ENCODE measurements around the gene PARD6G.

The PARD6G gene

DNA sequence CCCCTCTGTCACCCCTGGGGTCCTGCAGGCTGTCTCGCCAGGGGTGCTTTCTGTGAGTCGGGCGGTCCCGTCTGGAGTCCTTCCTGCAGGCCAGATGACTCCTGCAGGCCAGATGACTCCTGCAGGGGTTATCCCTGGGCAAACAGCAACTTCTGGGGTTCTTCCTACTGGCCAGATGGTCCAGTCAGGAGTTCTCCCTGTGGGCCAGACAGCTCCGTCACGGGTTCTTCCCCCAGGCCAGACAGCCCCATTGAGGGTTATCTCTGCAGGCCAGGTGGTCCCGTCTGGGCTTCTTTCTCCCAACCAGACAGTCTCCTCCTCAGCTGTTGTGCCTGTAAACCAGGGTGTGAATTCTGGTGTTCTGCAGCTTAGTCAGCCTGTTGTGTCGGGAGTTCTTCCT lies 110.6 kb downstream of the PARD6G start:
- FAIRE-seq, result no peak

DNA sequence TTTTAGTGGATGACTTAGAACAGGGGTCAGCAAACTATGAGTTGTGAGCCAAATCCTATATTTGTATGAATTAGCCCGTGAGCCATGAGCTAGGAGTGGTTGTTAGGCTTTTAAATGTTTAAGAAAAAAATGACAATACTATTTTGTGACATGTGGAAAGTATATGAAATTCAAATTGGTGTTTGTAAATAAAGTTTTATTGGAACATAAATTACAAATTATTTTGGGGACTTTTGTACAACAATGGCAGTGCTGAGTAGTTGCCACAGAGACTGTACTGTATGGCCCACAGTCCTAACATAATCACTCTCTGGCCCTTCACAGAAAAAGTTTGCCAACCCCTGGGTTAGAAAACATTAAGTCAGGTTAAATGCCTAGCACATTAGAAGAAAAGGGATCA lies 112.2 kb downstream of the PARD6G start:
- no peak for FAIRE-seq

DNA sequence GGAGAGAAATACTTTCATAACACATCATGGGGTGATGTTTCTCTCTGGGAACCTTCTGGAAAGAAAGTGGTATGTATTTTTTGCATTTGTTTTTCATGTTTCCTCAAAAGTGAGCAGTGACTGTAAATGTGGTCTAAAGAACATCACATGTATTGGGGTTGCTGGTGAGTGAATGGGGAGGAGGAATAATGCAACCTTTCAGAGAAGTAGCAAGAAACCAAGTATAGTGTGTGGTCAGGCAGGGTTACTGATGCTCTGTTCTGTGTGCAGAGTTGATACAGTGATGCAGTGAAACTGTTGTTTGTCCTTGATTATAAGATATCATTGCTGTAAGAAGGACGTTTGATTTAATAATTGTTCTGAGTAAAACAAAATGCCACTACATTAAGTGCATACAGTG lies 114.2 kb downstream of the PARD6G start:
- no peak for FAIRE-seq

DNA sequence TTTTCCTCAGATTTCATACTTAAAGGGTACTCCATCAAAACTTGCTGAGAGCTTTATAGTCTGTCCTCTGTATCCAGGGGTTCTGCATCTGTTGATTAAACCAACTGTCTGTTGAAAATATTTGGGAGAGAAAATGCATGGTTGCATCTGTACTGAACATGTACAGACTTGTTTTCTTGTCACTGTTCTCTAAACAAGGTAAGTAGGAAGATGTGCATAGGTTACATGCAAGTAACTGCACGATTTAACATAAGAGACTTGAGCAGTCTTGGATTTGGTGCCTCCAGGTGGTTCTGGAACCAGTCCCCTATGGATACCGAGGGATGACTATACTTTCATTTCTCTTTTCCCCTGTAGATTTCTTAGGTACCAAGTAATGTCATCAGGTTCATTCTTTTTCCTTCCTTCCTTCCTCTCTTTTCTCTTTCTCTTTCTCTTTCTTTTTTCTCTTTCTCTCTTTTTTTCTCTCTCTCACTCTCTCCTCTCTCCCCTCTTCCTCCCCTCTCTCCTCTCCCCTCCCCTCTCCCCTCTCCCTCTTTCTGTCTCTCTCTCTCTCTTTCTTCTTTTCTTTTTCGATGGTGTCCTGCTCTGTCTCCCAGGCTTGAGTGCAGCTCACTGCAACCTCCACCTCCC lies 115.0 kb downstream of the PARD6G start:
- no peak for FAIRE-seq

DNA sequence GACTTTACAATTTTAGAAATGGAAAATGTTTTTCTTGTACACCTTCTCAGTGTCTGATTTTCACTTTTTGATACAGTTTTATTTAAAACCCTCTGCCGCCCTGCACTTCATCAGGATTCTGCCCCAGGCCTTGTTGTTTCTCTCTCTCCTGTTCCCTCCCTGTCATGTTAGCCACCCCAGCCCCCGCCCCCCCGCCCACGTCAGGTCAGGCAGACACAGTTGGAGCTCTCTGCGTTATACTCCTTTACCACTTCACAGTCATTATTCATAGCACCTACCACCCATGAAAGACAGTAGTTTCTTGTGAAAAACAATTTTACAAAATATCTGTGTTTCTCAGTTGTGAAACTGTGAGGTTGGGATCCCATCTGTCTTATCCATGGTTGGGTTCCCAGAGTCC lies 116.8 kb downstream of the PARD6G start:
- FAIRE-seq, result no peak

DNA sequence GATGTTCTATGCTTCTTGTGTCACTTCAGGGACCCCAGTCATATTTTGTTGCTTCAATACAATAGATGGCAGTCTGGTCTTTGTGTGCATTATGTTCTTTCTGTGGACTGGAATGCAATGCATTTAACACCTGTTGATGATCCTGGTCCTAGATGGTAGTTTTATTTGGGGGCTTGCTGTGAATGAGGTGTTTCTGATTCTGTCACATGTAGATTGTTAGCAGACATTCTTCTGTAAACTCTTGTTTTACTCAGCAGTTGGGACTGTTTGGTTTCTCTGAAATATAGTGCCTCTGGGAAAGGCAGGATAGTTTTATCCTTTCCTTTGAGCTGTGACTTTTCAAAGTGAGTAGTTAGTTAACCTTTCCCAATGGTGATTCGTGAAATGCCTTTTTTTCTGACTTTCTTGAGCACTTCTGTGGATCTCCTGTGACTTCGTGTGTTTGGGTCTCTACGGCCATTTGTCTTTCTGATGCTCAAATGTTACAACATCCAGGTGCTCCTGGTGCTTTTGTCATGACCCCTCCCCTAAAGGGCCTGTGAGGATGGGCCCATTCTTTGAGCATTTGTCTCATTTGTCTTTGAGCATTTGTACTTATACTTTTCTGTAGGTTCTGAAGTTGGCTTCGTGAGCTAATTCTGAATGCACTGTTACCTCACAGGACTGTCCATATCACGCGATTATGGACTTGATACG lies 117.5 kb downstream of the PARD6G start:
- FAIRE-seq, result no peak

DNA sequence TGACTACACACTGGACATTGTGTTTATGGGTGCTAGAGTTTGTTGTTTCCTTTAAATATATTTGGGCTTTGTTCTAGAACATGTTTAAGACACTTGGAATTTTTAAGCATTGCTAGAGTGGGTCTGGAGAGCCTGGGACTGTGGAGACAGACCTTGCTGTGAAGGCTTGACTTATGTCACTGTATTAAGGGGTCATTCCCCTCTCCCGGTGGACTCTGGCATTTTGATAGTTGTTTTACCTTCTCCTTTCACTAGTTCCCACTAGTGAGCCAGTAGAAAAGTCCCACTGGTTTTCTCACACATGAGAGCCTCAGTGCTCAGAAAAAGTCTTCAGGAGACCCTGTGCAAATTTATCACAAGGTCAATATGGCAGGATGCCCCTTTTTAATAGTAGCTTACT lies 119.7 kb downstream of the PARD6G start:
- no peak for FAIRE-seq

DNA sequence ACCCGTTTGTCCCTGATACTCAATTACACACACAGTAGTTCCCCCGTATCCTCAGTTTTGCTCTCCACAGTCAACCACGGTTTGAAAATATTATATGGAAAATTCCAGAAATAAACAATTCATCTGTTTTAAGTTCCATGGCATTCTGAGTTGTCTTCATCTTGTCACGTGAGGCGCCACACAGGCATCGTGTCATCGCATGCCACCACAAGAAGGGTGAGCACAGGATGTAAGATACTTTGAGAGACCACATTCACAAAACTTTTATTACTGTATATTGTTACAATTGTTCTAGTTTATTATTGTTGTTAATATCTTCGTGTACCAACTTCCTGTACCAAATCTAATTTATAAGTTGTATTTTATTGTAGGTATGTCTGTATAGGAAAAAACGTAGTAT lies 120.5 kb downstream of the PARD6G start:
- no peak for FAIRE-seq

DNA sequence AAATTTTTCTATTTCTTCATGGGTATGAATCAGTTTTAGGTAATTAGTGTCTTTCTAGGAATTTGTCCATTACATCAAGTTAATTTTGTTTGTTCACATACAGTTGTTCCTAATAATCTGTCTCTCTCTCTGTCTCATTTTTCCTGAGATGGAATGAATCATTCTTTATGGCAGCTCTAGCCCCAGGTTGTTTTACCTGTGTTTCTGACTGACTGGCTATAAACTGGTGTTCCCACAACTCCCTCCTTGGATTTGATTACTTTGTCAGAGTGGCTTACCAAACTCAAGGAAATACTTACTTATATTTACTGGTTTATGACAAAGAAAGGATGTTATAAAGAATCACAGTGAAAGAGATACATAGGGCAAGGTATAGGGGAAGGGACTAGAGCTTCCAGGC lies 123.2 kb downstream of the PARD6G start:
- FAIRE-seq, result no peak

DNA sequence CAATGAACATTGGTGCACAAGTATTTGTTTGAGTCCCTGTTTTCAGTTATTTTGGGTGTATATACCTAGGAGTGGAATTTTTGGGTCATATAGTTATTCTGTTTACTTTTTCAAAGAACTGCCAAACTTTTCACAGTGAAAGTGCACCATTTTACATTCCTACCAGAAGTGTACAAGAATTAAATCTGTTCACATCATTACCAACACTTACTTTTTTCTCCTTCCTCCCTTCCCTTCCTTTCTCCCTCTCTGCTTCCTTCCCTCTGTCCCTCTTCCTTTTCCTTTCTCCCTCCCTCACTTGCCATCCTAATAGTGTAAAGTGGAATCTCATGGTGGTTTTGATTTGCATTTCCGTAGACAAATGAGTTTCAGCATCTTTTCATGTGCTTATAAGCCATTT lies 126.4 kb downstream of the PARD6G start:
- no peak for FAIRE-seq

DNA sequence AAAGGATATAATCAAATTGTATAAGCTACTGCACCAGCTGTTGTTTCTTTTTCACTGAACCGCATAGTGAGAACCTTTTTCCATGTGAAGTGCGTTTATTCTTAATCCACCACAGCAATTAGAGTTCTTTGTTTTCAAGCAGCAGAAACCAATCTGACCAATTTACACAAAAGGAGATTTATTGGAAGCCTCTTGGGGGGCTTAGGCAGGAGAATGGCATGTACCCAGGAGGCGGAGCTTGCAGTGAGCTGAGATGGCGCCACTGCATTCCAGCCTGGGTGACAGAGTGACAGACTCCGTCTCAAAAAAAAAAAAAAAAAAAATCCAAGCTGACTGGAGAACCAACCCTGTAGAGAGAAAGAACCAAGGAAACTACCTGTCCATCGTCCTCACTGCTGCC lies 128.2 kb downstream of the PARD6G start:
- FAIRE-seq, result no peak

DNA sequence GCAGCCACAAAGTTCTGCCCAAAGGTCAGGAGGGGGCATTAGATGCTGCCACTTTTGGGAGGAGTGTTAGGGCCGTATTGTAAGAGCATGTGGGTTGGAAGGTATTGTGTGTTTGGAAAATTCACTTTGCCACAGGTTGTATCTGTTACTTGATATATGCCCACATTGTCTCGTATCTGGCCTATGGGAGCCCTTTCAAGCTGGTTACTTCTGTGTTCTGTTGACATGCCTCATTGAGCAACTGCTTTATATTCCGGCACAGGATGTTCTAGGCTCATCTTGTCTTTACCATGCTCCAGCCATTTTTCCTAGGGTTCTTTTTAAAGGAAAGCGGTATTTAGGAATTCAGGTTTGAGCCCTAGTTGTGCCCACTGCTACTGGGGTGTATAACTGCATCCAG lies 132.3 kb downstream of the PARD6G start:
- FAIRE-seq, result no peak

DNA sequence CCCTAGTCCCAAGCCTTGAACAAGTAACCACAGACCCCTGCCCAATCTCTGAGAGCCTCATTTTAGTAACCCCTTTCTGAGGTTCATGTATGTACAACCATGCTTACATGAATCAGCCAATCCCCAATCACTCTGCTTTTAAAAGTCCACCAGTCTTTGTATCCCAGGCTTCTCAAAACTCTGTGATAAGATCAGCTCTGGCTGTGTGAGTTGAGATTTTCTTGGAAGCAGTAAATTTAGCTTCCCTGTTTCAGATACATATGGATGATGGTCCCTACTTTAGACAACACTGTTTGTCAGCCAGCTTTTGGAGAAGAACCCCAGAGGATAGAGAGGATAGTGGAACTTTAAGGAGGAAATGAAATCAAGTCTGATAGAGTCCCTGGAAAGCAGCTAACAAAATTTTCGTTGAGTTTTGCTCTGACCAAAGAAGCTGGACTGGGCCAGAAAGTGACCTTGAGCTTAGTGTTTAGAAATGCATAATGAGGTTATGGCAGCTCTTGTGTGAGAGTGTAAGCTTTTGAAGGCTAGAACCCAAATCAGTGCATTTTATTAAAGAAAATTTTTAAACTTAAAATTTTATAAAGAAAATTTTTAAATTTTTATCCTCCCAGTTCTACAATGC lies 134.6 kb downstream of the PARD6G start:
- FAIRE-seq, result no peak

DNA sequence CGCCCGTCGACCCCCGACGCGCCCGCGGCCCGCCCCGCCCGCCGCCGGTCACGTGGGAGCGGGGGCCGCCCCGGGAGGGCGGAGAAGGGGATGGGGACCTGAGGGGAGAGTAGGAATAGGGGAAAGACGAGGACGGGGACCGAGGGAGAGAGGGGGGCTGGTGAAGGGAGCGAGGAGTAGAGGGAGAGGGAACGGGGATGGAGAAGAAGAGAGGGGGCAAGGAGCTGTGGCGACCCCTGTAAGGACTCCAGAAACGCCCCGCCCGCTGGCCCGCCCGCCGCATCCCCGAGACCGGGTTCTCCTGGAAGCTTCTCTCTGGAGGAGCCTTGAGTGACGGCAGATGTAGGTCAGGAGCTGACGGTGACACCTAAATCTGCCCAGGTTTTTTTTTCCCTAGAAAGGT lies 137.6 kb downstream of the PARD6G start:
- FAIRE-seq, result no peak

DNA sequence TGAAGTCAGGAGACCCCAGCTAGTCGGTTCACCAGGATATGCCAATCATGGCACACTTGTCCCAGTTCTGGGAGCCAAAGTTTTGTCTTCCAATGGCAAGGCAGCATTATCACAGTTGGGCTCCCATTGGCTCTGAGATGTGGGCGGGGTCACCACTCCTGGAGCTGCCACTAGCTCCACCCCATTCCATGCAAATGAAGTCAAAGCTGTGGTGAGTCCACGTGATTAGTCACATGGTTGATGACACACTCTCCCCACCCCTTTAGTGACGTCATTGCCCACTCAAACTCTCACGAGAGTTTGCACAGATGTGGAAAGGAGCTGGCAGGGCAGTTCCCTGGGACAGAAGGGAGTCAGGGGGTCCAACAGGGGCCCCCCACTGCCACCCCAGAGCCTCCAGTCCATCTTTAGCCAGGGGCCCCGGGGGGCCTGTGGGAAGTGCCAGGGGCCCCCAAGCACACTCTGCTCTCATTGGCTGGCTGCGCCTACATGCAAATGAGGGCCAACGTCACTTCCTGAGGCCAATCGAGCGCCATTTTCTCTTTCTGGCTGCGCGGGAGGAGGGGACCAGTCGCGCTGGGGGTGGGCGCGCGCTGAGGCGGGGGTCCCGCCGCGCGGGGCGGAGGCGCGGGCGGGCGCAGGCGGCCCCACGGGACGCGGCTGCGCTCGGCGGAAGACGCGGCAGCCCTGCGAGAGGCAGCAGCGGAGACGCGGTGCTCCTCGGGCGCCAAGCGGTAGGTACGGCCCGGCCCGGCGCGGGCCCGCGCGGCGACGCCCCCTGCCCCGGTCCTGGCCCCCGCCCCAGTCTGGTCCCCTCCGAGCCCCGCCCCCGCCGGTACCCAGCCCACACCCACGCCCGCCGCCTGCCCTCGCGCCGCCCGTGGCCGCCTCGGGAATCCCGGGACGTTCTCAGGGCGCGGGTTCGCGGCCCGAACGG lies 138.3 kb downstream of the PARD6G start, which contains the start of gene ADNP2:
TSS of gene ADNP2 (plus strand) at position 524 of the 937 bp plus-strand sequence. CDS start 8,281 bp downstream, outside the sequence.
- FAIRE-seq, result peak; percentile 75

DNA sequence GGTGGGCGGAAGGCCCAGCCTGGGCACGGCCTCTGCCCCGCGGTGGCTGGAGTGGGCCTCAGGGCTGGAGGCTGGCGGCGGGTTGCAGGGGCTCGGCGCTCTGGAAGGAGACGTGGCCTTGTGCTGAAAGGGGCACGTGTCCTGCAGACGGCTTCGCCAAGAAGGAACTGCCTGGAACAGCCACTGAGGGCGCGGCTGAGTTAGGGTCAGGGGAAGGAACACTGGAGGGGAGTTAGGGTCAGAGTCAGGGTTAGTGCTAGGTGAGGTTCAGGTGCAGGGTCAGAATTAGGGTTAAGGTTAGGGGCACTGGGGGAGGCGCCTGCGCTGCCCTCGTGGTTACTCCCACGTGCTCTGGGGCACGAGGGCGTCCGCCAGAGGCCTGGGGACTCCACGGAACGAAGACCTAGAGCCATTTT lies 139.2 kb downstream of the PARD6G start:
- no peak for FAIRE-seq

DNA sequence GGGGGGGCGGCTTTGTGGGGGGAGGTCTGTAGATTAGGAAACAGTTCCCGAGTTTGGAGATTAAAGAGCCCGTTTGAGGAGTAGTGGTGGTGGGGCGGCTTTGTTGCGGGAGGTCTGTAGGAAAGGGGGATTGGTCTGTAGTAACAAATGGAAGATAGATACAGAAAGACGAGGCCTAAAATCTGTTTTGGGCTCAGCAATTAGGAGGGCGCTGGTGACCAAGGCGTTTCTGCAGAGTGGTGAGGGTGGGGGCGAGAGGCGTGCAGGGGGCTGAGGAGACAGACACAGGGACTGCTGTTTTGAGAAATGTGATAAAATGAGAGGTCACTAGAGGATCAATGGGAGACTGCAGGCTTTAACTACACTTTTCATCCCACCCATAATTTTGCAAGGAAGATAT lies 139.9 kb downstream of the PARD6G start:
- no peak for FAIRE-seq
